H9 (cell line): ENCODE measurements around the gene ITPA. TPM values are rescaled to one million over a fixed set of nuclear protein-coding genes. Genes with fewer than 3 reads are reported as not detected.

Experiments used
- DNase-seq: peaks from one replicate; pipeline ENCODE4 v3.0.0-alpha.2; 2017
- H2AFZ ChIP-seq: one replicate; pipeline ENCODE4 v1.6.1; 2013; ENCODE audit warnings: mild to moderate bottlenecking, low read length, control low read depth, moderate library complexity
- H2AK5ac ChIP-seq: 2 replicates; pipeline ENCODE4 v1.6.1; 2013; ENCODE audit warnings: low read length, control low read depth, mixed read lengths; ENCODE audit not compliant: insufficient read length
- H2BK120ac ChIP-seq: one replicate; pipeline ENCODE4 v1.6.1; 2013; ENCODE audit warnings: low read depth, mild to moderate bottlenecking, low read length, control low read depth, inconsistent platforms; ENCODE audit not compliant: poor library complexity, severe bottlenecking
- H2BK12ac ChIP-seq: 2 replicates; pipeline ENCODE4 v1.6.1; 2013; ENCODE audit warnings: low read length, control low read depth, mixed read lengths, low read depth; ENCODE audit not compliant: insufficient read length
- H2BK15ac ChIP-seq: 2 replicates; pipeline ENCODE4 v1.6.1; 2013; ENCODE audit warnings: low read depth, low read length, control low read depth
- H2BK20ac ChIP-seq: one replicate; pipeline ENCODE4 v1.6.1; 2013; ENCODE audit warnings: low read depth, mild to moderate bottlenecking, low read length, control low read depth, inconsistent platforms; ENCODE audit not compliant: poor library complexity, severe bottlenecking
- H2BK5ac ChIP-seq: 2 replicates; pipeline ENCODE4 v1.6.1; 2013; ENCODE audit warnings: low read length, control low read depth, mixed read lengths; ENCODE audit not compliant: insufficient read length
- H3K14ac ChIP-seq: 2 replicates; pipeline ENCODE4 v1.6.1; 2013; ENCODE audit warnings: low read length, control low read depth; ENCODE audit not compliant: insufficient read depth
- H3K18ac ChIP-seq: 2 replicates; pipeline ENCODE4 v1.6.1; 2013; ENCODE audit warnings: low read depth, mild to moderate bottlenecking, mixed read lengths, low read length, control low read depth; ENCODE audit not compliant: insufficient read length
- H3K23ac ChIP-seq: 2 replicates; pipeline ENCODE4 v1.6.1; 2013; ENCODE audit warnings: low read length, control low read depth, mixed read lengths, low read depth; ENCODE audit not compliant: insufficient read length
- H3K23me2 ChIP-seq: 2 replicates; pipeline ENCODE4 v1.6.1; 2013; ENCODE audit warnings: low read depth, mild to moderate bottlenecking, mixed read lengths, low read length, control low read depth; ENCODE audit not compliant: insufficient read length, poor library complexity, severe bottlenecking
- H3K27ac ChIP-seq: 2 replicates; pipeline ENCODE4 v1.5.1; 2013; ENCODE audit warnings: low read length, control low read depth, mixed read lengths, low read depth; ENCODE audit not compliant: insufficient read length
- H3K27me3 ChIP-seq: 2 replicates; pipeline ENCODE4 v1.6.1; 2013; ENCODE audit warnings: low read length, control low read depth, inconsistent platforms; ENCODE audit not compliant: insufficient read depth
- H3K4ac ChIP-seq: 2 replicates; pipeline ENCODE4 v1.6.1; 2013; ENCODE audit warnings: low read depth, mild to moderate bottlenecking, control low read depth, inconsistent platforms, low read length, moderate library complexity
- H3K4me1 ChIP-seq: 2 replicates; pipeline ENCODE4 v1.6.1; 2013; ENCODE audit warnings: low read length, control low read depth, inconsistent platforms; ENCODE audit not compliant: insufficient read depth
- H3K4me2 ChIP-seq: 2 replicates; pipeline ENCODE4 v1.6.1; 2013; ENCODE audit warnings: low read length, control low read depth, mixed read lengths; ENCODE audit not compliant: insufficient read length, insufficient read depth
- H3K56ac ChIP-seq: 2 replicates; pipeline ENCODE4 v1.6.1; 2013; ENCODE audit warnings: low read depth, mild to moderate bottlenecking, mixed read lengths, low read length, control low read depth; ENCODE audit not compliant: insufficient read length
- H3K79me1 ChIP-seq: 2 replicates; pipeline ENCODE4 v1.6.1; 2013; ENCODE audit warnings: low read depth, mild to moderate bottlenecking, moderate library complexity, low read length, control low read depth, inconsistent platforms; ENCODE audit not compliant: insufficient read depth, poor library complexity, severe bottlenecking
- H3K79me2 ChIP-seq: 2 replicates; pipeline ENCODE4 v1.6.1; 2013; ENCODE audit warnings: low read length, control low read depth, inconsistent platforms; ENCODE audit not compliant: insufficient read depth
- H3K9ac ChIP-seq: 2 replicates; pipeline ENCODE4 v1.6.1; 2013; ENCODE audit warnings: low read length, control low read depth, mixed read lengths; ENCODE audit not compliant: insufficient read length; ENCODE audit errors: extremely low read depth
- H3K9me3 ChIP-seq: one replicate; pipeline ENCODE4 v1.6.1; 2013; ENCODE audit warnings: low read depth, low read length, inconsistent platforms; ENCODE audit not compliant: control insufficient read depth
- H3T11ph ChIP-seq: one replicate; pipeline ENCODE4 v1.6.1; 2013; ENCODE audit warnings: mild to moderate bottlenecking, low read length, control low read depth, inconsistent platforms
- H4K20me1 ChIP-seq: one replicate; pipeline ENCODE4 v1.6.1; 2013; ENCODE audit not compliant: control insufficient read depth, insufficient read length, insufficient read depth
- H4K5ac ChIP-seq: 2 replicates; pipeline ENCODE4 v1.6.1; 2013; ENCODE audit warnings: low read depth, mild to moderate bottlenecking, mixed read lengths, low read length, control low read depth; ENCODE audit not compliant: insufficient read length
- H4K8ac ChIP-seq: replicated peaks from 2 replicates; pipeline ENCODE4 v1.6.1; 2013; ENCODE audit warnings: low read length, control low read depth, mixed read lengths, low read depth; ENCODE audit not compliant: insufficient read length
- H4K91ac ChIP-seq: 2 replicates; pipeline ENCODE4 v1.6.1; 2013; ENCODE audit warnings: low read depth, mild to moderate bottlenecking, moderate library complexity, mixed read lengths, low read length, control low read depth; ENCODE audit not compliant: insufficient read length
- H3K27ac Mint-ChIP-seq, 3 experiments: 2 replicates in 2 of 3; 3 replicates in 1 of 3; pipeline ENCODE4 v1.8.0; 2020 to 2021; ENCODE audit warnings: mixed read lengths in 3 of 3, mild to moderate bottlenecking in 1 of 3, moderate library complexity in 1 of 3
- H3K27me3 Mint-ChIP-seq: 2 replicates; pipeline ENCODE4 v1.8.0; 2021; ENCODE audit warnings: low read depth, mild to moderate bottlenecking, moderate library complexity, mixed read lengths
- H3K36me3 Mint-ChIP-seq, 3 experiments: 2 replicates in 2 of 3; 3 replicates in 1 of 3; pipeline ENCODE4 v1.8.0; 2020 to 2021; ENCODE audit warnings: low read depth in 3 of 3, mixed read lengths in 3 of 3; ENCODE audit not compliant: insufficient read depth in 1 of 3
- H3K4me1 Mint-ChIP-seq, 2 experiments: 2 replicates each; pipeline ENCODE4 v1.8.0; 2020; ENCODE audit warnings: mixed read lengths in 2 of 2
- H3K4me3 Mint-ChIP-seq, 2 experiments: 2 replicates in 1 of 2; 3 replicates in 1 of 2; pipeline ENCODE4 v1.8.0; 2020 to 2021; ENCODE audit warnings: mild to moderate bottlenecking in 2 of 2, mixed read lengths in 2 of 2, moderate library complexity in 1 of 2
- H3K9me3 Mint-ChIP-seq, 2 experiments: 2 replicates in 1 of 2; 3 replicates in 1 of 2; pipeline ENCODE4 v1.8.0; 2020; ENCODE audit warnings: mild to moderate bottlenecking in 2 of 2, mixed read lengths in 2 of 2, moderate library complexity in 1 of 2
- CTCF ChIP-seq: fragments of 200-600 bp; sonication (generic); conservative IDR thresholded peaks from 3 replicates; pipeline ENCODE4 v1.8.0; 2021; ENCODE audit warnings: antibody characterized with exemption, mild to moderate bottlenecking
- WGBS: extraction: QIAGEN DNeasy Blood & Tissue Kit; methylation state at CpG from one replicate; pipeline ENCODE4 v1.1.7; 2013; ENCODE audit warnings: missing lambda C conversion rate, low lambda C conversion rate, mixed read lengths; ENCODE audit not compliant: insufficient read length; ENCODE audit errors: extremely low coverage; 5-methylcytosine and 5-hydroxymethylcytosine counted together
- total RNA-seq: library from RNA; stranded (reverse); gene quantifications from 2 replicates; pipeline ENCODE4 v1.2.1, GENCODE V29; 2021

Gene ITPA
- total RNA-seq, 1 experiment from 2014 or later: 74.5 TPM

- TF ChIP-seq CTCF: no peak
- H2BK120ac ChIP-seq: no peak overlapping the region
- no peak overlapping the region for H3K23ac ChIP-seq
- H3K27ac ChIP-seq: no peak overlapping the region
- Mint-ChIP-seq H3K27me3 (peaks cover 65% of the 10 kb centered on the region), H3K4me3 (no peak overlapping the region), H3K27ac (no peak overlapping the region), H3K4me1 (peaks cover 23 to 25% of the 10 kb centered on the region in 2 experiments), H3K9me3 (no peaks in the 10 kb centered on the region), H3K36me3 (0 out of 7 replicates have a peak, but pooled peaks cover 0 to 5% (median 2%) of the 10 kb centered on the region in 3 experiments)
- no peak overlapping the region for H3K18ac ChIP-seq
- H4K20me1 ChIP-seq: no peaks in the 10 kb centered on the region
- H3K14ac ChIP-seq: no peak overlapping the region
- no peaks in the 10 kb centered on the region; the same call in 1 of the 2 replicates for H3K4me1 ChIP-seq
- no peak overlapping the region for H2BK12ac ChIP-seq
- no CpG with 5 or more reads among the region's 11 CpGs for WGBS
- H2BK15ac ChIP-seq: no peak overlapping the region
- no peak overlapping the region for H2AFZ ChIP-seq
- no peak overlapping the region for H3K4ac ChIP-seq
- H3K79me1 ChIP-seq: no peaks in the 10 kb centered on the region
- H3K56ac ChIP-seq: no peak overlapping the region
- no peak for DNase-seq
- H3K9me3 ChIP-seq: no peaks in the 10 kb centered on the region
- H2BK5ac ChIP-seq: no peak overlapping the region
- peaks cover 7% of the 10 kb centered on the region; the same call in 1 of the 2 replicates for H3K27me3 ChIP-seq
- H3T11ph ChIP-seq: no peak overlapping the region
- no peaks in the 10 kb centered on the region for H3K79me2 ChIP-seq
- no peak overlapping the region for H4K8ac ChIP-seq
- no peak overlapping the region for H2AK5ac ChIP-seq
- H3K9ac ChIP-seq: no peak overlapping the region
- H3K4me2 ChIP-seq: no peak overlapping the region
- H2BK20ac ChIP-seq: no peak overlapping the region
- no peak overlapping the region for H4K5ac ChIP-seq
- H4K91ac ChIP-seq: no peak overlapping the region
- H3K23me2 ChIP-seq: peaks cover 13% of the 10 kb centered on the region
These were observed 34.5 kb downstream of the ITPA start for GRCh38 chr20:3243718-3244358.
